Measurements from ENCODE around the gene CTTNBP2.
"Not testable (repeated sequence)": the region's sequence is repeated elsewhere in the genome, so short reads cannot be mapped to it uniquely, and the experiment has no call there.

Gene CTTNBP2

DNA sequence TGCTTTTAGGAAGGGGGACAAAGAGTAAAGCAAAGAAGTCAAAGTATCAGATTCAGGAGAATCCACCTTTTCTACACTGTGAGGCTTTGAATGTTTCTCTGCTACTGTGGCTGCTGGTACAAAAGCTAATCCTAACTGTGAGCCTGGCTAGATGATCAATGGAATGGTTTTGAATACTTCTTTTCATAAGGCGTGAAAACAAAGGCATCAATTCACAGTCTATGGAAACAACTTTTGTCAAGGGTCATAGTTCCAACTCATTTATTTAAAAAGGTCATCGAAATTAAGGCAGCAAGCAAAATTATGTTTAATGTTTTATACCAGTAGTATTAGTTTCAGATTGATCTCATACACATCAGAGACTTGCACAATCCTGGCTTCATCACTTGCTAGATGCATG, 118.1 kb downstream of the CTTNBP2 start:
- no peak for DNase-seq (ENCODE audit: low read depth in 2 of 2, low spot score in 1 of 2)

DNA sequence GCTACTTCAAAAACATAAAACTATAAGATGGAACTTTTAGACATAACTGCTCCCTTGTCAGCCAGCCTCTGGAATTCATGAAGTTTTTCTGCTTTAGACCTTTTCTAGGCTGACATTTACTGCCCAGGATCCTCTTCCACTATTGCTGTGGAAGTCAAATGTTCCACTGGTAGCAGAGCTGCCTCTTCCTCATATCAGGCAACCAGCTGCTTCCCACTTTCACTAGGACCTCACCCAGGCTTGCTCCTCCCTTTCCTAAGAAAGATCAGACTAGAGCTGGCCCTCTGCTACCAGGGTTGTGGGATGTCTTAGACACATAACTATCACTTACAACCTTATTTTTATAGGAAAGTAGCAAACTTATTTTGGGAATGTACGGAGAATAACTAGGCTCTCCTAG, 121.5 kb downstream of the CTTNBP2 start:
- no peak for DNase-seq (ENCODE audit: low read depth in 2 of 2, low spot score in 1 of 2)

DNA sequence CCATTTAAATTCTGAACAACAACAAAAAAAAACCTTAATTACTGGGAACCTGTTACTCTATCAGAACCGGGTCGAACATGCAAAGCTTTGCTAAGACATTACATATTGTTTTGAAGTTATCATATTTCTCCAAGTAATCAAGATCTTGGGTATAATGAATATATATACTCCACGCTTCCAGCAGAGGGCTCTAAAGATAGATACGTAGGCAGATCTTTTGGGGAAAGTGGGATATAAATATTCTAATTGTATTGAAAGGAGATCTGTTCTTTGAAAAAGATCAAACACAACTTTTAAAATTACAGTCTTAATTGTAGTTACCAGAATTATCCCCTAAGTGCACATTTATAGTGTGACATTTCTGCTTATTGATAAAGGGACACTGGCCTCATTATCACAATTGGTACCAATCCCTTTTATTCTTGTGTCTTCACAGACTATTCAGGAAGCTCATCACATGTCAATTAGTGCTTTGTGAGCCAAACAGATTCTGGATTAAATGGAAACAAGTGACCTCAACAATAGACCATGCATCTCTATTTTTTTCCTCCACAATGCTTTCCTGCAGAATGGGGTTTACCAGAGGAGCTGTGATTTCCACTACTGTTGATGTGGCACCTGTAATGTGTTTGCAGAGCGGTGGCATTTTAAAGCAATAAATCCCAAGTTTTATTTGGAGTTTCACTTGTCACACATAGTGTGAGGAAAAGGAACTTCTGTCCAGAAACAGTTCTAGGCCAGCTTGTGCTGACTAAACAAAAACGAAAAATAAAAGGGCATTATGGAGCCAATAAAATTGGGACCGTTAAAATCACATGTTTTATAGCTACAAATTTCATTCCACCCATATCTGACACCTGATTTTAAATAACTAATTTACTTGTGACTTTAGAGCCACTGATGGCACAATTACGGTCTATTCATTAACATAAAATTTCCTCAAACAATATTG, 122.4 kb downstream of the CTTNBP2 start:
- DNase-seq (ENCODE audit: low read depth in 2 of 2, low spot score in 1 of 2), result no peak

DNA sequence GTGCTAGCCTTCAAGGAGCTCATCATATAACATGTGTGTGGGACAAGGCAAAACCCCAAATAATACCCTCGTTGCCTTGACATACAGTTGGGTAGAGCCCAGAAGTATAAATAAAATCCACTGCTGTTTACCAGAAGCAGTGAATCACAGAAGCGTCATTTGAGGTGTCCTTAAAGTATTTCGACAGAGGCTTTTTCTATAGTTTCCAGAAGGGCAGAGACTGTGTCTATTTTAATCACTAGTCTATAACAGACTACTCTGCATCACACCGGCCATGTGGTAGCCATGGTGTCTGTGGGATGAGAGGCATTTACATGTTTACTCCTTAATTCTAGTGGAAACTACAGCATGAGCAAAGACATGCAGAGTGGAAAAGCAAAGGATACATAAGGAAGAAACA, 131.3 kb downstream of the CTTNBP2 start:
- no peak for DNase-seq (ENCODE audit: low read depth in 2 of 2, low spot score in 1 of 2)

DNA sequence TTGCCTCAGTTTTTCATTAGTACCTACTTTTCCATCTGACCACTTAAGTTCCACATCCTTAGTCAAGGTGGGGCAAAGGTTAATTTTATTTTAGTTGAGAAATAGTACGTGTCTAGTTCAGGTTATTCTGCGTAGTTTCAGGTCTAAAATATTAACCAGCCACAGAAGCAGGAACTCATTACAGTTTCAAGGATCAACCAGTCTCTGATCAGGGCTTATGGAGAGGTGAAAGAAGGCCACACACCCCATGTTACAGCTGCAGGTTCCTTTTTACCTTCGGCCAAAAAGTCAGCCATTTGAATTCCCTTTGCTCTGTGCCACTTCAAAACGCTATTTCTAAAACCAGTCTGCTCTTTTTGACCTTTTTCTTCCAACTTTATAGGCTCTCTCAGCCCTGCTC, 134.2 kb downstream of the CTTNBP2 start:
- no peak for DNase-seq (ENCODE audit: low read depth in 2 of 2, low spot score in 1 of 2)

DNA sequence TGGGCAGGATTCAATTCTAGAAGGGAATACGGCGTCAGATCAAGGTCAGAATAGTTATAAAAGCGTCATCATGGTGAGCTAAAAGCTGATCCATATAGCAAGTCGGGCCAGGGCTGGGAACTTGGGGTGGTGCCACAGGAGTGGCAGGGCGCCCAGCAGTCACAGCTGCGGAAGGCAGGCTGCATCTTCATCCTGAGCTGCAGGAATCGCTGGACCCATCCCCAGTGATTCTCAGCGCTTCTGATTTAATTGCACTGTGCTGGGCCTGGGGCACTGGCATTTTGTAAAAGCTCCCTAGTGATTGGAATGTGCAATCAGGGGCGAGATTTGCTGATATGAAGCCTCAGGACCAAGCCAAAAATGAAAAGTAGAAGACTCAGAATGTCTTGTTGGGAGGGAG, 135.3 kb downstream of the CTTNBP2 start:
- no peak for DNase-seq (ENCODE audit: low read depth in 2 of 2, low spot score in 1 of 2)

DNA sequence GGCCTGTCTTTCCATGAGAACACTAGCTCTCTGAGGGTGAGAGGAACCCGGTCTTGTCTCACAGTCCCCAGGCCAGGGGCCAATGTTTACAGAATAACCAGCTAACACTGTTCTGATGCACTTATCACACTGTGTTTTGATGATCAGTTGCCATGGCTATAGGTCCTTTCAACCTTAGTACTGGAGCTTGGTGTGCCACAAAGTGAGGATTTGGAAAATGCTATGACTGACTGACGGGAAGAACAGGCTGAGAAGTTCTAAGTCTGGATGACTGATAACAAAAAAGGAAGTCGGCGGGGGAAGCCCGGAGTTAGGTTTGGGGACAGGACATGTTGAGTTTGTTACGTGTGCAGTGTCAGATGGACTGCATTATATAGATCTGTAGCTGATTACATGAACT, 141.8 kb downstream of the CTTNBP2 start:
- DNase-seq (ENCODE audit: low read depth in 2 of 2, low spot score in 1 of 2), result no peak

DNA sequence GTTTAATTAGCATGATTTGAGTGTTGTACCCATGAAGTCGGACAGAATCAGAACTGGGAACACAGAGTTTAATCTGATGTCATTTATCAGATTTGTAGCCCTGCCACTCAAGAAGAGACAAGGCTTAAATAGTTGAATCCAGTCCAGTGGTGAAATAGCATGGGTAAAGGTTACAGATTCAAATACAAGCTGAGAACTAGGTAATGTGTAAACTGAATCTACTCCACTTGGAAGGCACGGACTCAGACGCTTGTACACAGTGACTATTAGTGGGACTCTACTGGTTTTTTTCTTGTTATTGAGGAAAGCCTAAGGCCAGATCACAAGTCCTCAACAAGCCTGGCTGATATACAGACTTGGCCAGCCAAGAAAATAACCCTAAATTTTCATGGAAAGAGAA, 142.9 kb downstream of the CTTNBP2 start:
- DNase-seq (ENCODE audit: low read depth in 2 of 2, low spot score in 1 of 2), result no peak

DNA sequence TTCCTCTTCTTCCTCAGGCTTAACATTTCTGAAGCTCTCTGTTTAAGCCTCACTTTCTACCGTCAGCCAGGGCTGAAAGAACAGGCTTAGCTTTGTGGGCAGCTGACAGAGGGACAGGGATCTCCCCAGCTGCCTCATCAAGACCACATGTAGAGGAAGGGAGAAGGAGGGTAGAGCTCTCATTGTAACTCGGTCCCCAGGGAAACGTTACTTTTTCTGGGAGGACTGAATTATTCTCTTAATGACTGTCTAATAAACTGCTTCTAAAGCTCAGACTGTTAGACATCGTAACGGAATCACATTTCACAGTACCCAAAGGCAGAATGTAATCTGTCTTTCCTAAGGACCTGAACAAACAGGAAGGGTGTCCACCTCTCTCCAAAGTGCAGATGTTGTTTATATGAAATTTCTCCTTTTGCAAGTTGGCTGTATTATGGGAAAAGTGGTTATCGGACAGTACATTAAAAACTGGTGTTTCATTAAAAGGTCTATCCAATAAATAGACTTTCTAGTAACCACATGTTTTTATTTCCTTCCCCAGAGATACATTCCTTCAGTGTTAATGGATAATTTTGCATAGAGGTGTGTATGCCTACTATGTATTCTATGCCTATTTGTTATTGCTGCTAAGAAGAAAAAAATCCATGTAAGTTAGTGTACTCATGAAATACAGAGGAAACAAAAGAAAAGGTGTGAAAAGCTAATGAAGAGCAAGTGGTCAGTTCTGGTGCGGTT, 144.2 kb downstream of the CTTNBP2 start:
- DNase-seq (ENCODE audit: low read depth in 2 of 2, low spot score in 1 of 2), result no peak

DNA sequence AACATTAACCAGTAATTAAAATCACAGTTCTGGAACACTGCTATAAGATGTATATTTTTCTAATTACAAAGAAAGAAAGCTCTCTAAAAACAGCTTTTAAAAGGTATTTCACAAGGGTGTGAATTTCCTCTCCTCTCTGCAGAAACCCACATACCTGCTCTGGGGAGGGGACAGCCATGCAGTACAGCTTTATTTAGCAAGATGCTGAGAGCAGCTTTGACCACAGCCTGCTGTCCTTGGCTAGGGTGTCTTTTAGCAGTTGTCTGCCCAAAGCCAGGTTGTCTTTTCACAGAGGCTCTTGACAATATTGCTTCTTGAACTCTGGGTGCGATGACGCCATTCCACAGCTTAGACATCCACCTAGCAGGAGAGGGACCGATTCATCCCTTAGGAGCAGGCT, 148.3 kb downstream of the CTTNBP2 start:
- no peak for DNase-seq (ENCODE audit: low read depth in 2 of 2, low spot score in 1 of 2)

DNA sequence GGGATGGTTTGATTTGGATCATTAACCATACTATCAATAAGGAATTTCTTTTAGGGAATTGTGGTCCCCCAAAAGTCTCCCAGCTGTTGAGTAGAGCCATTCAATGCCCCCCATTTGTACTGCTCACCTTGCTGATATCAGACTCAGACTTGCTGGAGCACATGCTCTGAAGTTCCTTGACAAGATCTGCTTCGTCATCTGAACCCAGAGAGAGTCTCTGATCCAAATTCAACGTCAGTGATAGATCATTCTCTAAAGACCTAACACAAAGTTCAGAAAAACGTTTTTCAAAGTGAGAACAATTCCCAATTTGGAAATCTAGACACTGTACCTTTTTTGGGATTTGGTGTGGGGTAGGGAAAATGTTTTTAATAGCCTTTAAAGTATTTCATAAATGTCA, 153.9 kb downstream of the CTTNBP2 start:
- DNase-seq (ENCODE audit: low read depth in 2 of 2, low spot score in 1 of 2), result no peak

DNA sequence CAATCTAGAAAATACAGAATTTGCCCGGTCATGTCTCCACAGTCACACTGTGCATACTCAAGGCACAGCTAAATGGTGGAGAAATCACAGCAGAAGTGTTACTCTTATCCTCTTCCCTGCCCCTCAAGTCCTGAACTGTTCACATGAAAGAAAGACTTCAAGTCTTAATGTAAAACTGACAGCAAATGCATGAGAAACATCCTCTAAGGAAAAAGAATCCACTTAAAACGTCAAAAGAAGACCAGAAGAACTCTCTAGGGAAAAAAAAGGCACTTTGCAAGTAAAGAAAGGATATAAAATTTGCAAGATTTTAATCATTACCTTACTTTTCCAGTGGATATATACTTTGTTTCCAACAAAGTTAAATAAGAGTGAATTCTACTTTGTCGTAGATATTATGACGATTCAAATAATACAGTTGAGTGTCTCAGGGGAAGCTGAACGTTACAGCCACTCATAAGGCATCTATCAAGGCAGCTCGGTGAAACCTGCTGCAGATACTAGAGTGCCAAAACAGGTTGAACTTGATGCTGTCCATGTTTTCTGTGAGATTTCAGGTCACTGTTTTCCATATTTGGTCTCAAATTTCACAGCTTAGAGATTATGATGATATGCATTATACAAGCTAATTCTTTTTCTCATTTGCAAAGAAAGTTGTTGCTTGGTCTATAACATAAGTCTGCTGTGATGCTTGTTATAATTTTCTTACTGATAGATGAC, 155.0 kb downstream of the CTTNBP2 start:
- no peak for DNase-seq (ENCODE audit: low read depth in 2 of 2, low spot score in 1 of 2)

DNA sequence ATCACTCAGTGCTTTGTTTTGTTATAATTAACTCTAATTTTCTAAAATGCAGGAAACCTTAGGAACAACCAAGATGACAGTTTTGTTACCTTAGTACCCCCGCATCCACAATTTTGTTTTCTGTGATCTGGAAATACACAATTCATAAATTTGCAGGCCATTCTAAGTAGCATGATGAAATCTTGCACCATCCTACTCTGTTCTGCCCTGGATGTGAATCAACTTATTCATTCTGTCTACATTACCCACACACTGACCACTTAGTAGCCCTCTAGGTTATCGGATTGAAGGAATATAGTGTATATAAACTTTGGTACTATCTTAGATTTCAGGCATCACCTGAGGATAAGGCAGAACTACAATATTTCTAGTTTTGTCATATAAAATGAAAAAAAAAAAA, 155.9 kb downstream of the CTTNBP2 start:
- DNase-seq (ENCODE audit: low read depth in 2 of 2, low spot score in 1 of 2), result no peak

DNA sequence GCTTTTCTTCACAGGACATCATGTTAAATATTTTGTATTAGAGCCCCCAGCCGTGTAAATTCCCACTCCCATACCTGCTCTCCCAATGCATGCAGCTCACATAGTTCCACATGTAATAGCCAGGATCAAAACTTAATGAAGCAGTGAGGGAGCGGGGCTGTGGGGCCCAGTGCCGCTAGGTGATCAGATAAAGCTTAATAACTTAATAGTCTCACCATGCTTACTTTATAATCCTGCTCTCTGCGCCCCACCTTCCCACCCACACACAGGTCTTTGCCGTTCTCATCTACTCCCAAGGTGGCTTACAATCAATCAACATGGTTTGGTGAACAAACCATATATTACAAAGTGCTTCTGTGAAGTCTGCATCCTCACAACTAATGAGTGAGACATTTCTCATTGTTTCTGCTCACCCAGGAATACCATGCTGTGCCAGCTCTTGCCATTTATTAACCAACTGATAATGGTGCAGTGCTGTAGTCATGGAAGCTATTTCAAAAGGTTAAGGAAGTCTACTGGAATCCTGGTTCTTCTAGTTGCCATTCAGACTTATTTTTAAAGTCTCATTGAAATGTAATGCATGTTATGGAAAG, 156.4 kb downstream of the CTTNBP2 start:
- DNase-seq (ENCODE audit: low read depth in 2 of 2, low spot score in 1 of 2), result no peak

DNA sequence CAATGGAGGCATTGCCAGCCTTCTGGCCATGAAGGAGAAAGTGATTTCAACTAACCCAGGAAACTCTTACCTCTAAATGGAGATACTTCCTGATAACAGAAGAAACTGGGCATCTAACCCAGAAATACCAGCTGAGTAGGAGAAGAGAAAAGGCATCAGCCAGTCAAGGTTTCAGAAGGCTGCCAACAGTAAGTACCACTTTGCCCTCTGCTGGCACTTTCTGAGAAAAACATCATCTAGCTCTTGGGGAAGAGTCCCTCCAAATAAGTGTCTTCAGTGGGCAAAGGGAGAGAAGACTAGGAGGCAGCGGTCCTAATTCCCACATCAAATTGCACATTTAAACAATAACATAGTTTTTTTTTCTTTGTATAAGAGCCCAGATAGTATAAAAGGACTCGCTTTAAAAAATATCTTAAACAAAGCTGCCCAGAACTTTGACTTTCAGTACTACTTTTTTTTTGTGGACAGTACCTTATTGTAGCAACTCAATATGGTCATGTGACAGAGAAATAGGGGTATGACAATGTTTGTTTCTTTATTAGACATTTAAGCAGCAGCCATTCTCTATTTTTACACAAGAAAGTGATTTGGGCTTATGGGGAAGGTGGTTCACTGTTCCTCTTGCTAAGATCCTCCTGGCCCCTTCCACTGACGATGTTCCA, 157.3 kb downstream of the CTTNBP2 start:
- DNase-seq (ENCODE audit: low read depth in 2 of 2, low spot score in 1 of 2), result no peak

DNA sequence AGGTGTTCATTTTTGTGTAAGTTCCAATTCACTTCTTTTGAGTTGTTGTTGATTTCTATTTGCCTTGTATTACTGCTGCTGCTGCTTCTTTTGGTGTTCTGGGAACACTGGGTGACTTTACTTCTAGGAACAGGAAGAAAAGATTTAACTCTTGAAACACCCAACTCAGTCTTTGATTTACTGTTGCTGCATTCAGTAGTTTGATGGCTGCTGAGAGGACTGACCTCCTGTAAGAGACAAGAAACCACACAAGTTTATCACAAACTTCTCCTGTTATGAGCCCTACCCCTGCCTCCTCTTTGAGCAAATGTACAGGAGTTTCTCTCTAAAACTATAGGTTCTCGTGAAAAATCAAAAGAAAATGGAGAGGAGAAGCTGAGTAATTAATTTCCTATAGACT, 161.7 kb downstream of the CTTNBP2 start:
- no peak for DNase-seq (ENCODE audit: low read depth in 2 of 2, low spot score in 1 of 2)

DNA sequence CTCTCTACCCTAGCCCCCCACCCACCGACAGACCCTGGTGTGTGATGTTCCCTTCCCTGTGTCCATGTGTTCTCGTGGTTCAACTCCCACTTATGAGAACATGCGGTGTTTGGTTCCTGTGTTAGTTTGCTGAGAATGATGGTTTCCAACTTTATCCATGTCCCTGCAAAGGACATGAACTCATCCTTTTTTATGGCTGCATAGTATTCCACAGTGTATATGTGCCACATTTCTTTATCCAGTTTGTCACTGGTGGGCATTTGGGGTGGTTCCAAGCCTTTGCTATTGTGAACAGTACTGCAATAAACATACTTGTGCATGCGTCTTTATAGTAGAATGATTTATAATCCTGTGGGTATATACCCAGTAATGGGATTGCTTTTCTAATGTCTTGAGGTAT, 165.1 kb downstream of the CTTNBP2 start:
- DNase-seq (ENCODE audit: low read depth in 2 of 2, low spot score in 1 of 2), result not testable (repeated sequence)

DNA sequence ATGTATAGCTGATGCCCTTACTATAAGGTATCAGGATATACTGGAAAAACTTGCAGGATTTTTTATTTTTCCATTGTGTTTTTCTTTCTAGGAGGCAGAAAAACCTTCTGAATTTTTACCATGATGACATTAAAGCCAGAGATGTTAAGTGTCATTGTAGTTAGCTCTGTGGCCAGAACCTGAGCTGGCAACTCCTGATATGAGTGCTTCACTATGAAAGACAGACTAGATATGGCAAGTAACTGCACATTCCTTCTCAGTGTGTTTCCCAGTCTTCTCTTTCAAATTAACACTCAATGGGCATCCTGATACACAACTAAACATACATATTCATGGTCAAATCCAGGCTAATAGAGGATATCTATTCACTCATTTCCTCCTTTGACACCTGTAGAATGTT, 166.2 kb downstream of the CTTNBP2 start:
- no peak for DNase-seq (ENCODE audit: low read depth in 2 of 2, low spot score in 1 of 2)

DNA sequence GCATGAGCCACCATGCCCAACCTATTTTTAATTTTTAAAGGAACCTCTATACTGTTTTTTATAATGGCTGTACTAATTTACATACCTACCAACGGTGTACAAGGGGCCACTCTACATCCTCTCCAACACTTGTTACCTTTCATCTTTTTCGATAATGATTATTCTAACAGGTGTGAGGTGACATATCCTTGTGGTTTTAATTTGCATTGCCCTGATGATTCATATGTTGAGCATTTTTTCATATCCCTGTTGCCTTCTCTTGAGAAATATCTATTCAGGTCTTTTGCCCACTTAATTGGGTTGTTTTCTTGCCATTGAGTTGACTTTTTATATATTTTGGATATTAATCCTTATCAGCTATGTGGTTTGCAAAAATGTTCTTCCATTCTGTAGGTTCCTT, 167.0 kb downstream of the CTTNBP2 start:
- no peak for DNase-seq (ENCODE audit: low read depth in 2 of 2, low spot score in 1 of 2)

DNA sequence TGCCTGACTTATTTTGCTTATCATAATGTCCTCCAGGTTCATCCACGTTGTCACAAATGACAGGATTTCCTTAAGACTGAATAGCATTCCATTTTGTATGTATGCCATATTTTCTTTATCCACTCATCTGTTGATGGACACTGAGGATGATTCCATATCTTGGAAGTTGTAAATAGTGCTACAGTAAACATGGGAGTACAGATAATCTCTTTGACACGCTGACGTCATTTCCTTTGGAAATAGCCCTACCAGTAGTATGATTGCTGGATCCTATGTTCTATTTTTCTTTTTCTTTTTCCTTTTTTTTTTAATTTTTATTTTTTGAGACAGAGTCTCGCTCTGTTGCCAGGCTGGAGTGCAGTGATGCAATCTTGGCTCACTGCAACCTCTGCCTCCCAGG, 167.6 kb downstream of the CTTNBP2 start:
- no peak for DNase-seq (ENCODE audit: low read depth in 2 of 2, low spot score in 1 of 2)

DNA sequence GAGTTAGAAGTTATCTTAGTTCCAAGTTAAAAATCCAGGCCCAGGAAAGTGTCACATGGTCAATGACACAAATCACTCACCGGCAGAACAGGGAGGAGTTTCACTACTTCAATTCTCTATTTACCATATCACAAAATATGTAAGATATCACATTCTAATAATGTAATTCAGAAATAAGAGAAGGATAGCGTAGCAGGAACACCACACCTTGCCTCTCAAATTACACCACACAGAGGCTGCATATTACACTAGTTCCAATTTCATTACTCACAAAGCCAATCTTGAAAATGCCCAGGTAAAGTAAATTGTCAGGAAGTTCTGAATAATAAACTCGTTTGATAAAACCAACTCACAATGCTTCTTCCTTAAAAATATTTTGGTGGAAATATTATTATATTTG, 169.2 kb downstream of the CTTNBP2 start:
- DNase-seq (ENCODE audit: low read depth in 2 of 2, low spot score in 1 of 2), result no peak

Measured in stimulated activated CD8-positive, alpha-beta memory T cell treated with anti-CD3 and anti-CD28 coated beads, Interleukin-4, amount 100 ng/mL, for 4 hours (primary cell).